AG09309 (cell line): ENCODE results near the gene CLCN5.

Experiments used
- DNase-seq: peaks from one replicate; pipeline ENCODE4 v3.0.0-alpha.2; 2010; ENCODE audit warnings: low read depth
- H3K4me3 ChIP-seq: 2 replicates; pipeline ENCODE4 v1.5.1; 2011; ENCODE audit warnings: mild to moderate bottlenecking, low read depth, low read length, moderate library complexity; ENCODE audit not compliant: control insufficient read depth
- CTCF ChIP-seq: IDR thresholded peaks from 2 replicates; pipeline ENCODE4 v1.5.1; 2011; ENCODE audit warnings: mild to moderate bottlenecking, low read depth, low read length, inconsistent platforms; ENCODE audit not compliant: insufficient read depth, control insufficient read depth; ENCODE audit errors: missing control alignments

CLCN5 gene

GRCh38 chrX:50036426-50036825 lies 114.0 kb downstream of the CLCN5 start:
- no peak for DNase-seq
- H3K4me3 ChIP-seq = no peak overlapping the region
- no peak for TF ChIP-seq CTCF

- no peak for TF ChIP-seq CTCF
- DNase-seq = no peak
Observed at GRCh38 chrX:50045823-50046222, 123.4 kb downstream of the CLCN5 start.

GRCh38 chrX:50049228-50049627 lies 126.8 kb downstream of the CLCN5 start:
- DNase-seq = no peak
- H3K4me3 ChIP-seq = no peak overlapping the region
- no peak for TF ChIP-seq CTCF

More at GRCh38 chrX:50045823-50046222, 123.4 kb downstream of the CLCN5 start:
- no peak overlapping the region for H3K4me3 ChIP-seq

GRCh38 chrX:50054147-50054546 lies 131.8 kb downstream of the CLCN5 start:
- no peak overlapping the region for H3K4me3 ChIP-seq
- no peak for DNase-seq
- TF ChIP-seq CTCF = no peak

- no peak overlapping the region for H3K4me3 ChIP-seq
- DNase-seq = no peak
- no peak for TF ChIP-seq CTCF
Observed at GRCh38 chrX:50066318-50066937, 144.0 kb downstream of the CLCN5 start.

- no peak overlapping the region for H3K4me3 ChIP-seq
- no peak for TF ChIP-seq CTCF
- DNase-seq = no peak
Observed at GRCh38 chrX:50067435-50068284, 145.3 kb downstream of the CLCN5 start.
